Measurements from ENCODE around the gene ANK2. TPM values are rescaled to one million over a fixed set of nuclear protein-coding genes. Genes with fewer than 3 reads are reported as not detected.

The ANK2 gene
- total RNA-seq, 2 donors from 2014 or later, result 70.0 to 124 TPM

- H3K4me1 ChIP-seq (ENCODE audit: control insufficient read depth, insufficient read depth, low read length), result no peaks in the 10 kb centered on the region
- TF ChIP-seq, protein P1, sequence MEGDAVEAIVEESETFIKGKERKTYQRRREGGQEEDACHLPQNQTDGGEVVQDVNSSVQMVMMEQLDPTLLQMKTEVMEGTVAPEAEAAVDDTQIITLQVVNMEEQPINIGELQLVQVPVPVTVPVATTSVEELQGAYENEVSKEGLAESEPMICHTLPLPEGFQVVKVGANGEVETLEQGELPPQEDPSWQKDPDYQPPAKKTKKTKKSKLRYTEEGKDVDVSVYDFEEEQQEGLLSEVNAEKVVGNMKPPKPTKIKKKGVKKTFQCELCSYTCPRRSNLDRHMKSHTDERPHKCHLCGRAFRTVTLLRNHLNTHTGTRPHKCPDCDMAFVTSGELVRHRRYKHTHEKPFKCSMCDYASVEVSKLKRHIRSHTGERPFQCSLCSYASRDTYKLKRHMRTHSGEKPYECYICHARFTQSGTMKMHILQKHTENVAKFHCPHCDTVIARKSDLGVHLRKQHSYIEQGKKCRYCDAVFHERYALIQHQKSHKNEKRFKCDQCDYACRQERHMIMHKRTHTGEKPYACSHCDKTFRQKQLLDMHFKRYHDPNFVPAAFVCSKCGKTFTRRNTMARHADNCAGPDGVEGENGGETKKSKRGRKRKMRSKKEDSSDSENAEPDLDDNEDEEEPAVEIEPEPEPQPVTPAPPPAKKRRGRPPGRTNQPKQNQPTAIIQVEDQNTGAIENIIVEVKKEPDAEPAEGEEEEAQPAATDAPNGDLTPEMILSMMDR (conservative IDR thresholded peaks at IDR 0.05), result no peak
- no peak overlapping the region for H3K9ac ChIP-seq (ENCODE audit: extremely low read depth, low read length, poor library complexity, severe bottlenecking)
- Mint-ChIP-seq H3K36me3 (ENCODE audit: low read depth) (peaks cover 22% of the 10 kb centered on the region), H3K4me1 (no peaks in the 10 kb centered on the region), H3K27ac (no peak overlapping the region), H3K27me3 (ENCODE audit: insufficient read depth) (no peaks in the 10 kb centered on the region), H3K9me3 (no peaks in the 10 kb centered on the region), H3K4me3 (no peak overlapping the region)
- H3K27me3 ChIP-seq (ENCODE audit: control insufficient read depth, insufficient read depth, low read length, poor library complexity, severe bottlenecking), result no peaks in the 10 kb centered on the region
- no peaks in the 10 kb centered on the region for H3K9me3 ChIP-seq (ENCODE audit: control insufficient read depth, low read length)
- H3K27ac ChIP-seq (ENCODE audit: low read depth, low read length), result no peak overlapping the region
- H3K36me3 ChIP-seq (ENCODE audit: control insufficient read depth, insufficient read depth, low read length), result peaks cover 56% of the 10 kb centered on the region
- 86% methylated on average over 1 of the region's 1 CpG; no CpG with 5 or more reads in 1 of the 2 experiments for WGBS, 2 experiments (ENCODE audit: insufficient coverage in 1 of 2, insufficient read length in 1 of 2)
- DNase-seq, result no peak
- no peak overlapping the region for H3K4me3 ChIP-seq (ENCODE audit: low read length)
Measured at GRCh38 chr4:113303315-113303714, 253.9 kb downstream of the ANK2 start.

- no peak overlapping the region for H3K9ac ChIP-seq (ENCODE audit: extremely low read depth, low read length, poor library complexity, severe bottlenecking)
- H3K27me3 ChIP-seq (ENCODE audit: control insufficient read depth, insufficient read depth, low read length, poor library complexity, severe bottlenecking), result no peaks in the 10 kb centered on the region
- Mint-ChIP-seq H3K4me3 (no peak overlapping the region), H3K9me3 (no peaks in the 10 kb centered on the region), H3K27me3 (ENCODE audit: insufficient read depth) (no peaks in the 10 kb centered on the region), H3K4me1 (no peaks in the 10 kb centered on the region), H3K27ac (no peak overlapping the region), H3K36me3 (ENCODE audit: low read depth) (peaks cover 38% of the 10 kb centered on the region)
- H3K36me3 ChIP-seq (ENCODE audit: control insufficient read depth, insufficient read depth, low read length), result peaks cover 49% of the 10 kb centered on the region
- no peaks in the 10 kb centered on the region for H3K9me3 ChIP-seq (ENCODE audit: control insufficient read depth, low read length)
- H3K4me3 ChIP-seq (ENCODE audit: low read length), result no peak overlapping the region
- no peak overlapping the region for H3K27ac ChIP-seq (ENCODE audit: low read depth, low read length)
- WGBS, 2 experiments (ENCODE audit: insufficient coverage in 1 of 2, insufficient read length in 1 of 2), result 92 to 100% methylated on average over 1 to 2 of the region's 2 CpGs
- H3K4me1 ChIP-seq (ENCODE audit: control insufficient read depth, insufficient read depth, low read length), result no peaks in the 10 kb centered on the region
- TF ChIP-seq, protein P1 (conservative IDR thresholded peaks at IDR 0.05), result no peak
- no peak for DNase-seq
Measured at GRCh38 chr4:113311047-113311446, 261.6 kb downstream of the ANK2 start.

- Histone ChIP-seq H3K4me3 (ENCODE audit: low read length) (no peak overlapping the region), H3K27me3 (ENCODE audit: control insufficient read depth, insufficient read depth, low read length, poor library complexity, severe bottlenecking) (no peaks in the 10 kb centered on the region), H3K36me3 (ENCODE audit: control insufficient read depth, insufficient read depth, low read length) (peaks cover 48% of the 10 kb centered on the region), H3K9me3 (ENCODE audit: control insufficient read depth, low read length) (no peaks in the 10 kb centered on the region), H3K27ac (ENCODE audit: low read depth, low read length) (no peak overlapping the region), H3K9ac (ENCODE audit: extremely low read depth, low read length, poor library complexity, severe bottlenecking) (no peak overlapping the region), H3K4me1 (ENCODE audit: control insufficient read depth, insufficient read depth, low read length) (no peaks in the 10 kb centered on the region)
- H3K36me3 Mint-ChIP-seq (ENCODE audit: low read depth), result peaks cover 48% of the 10 kb centered on the region
- no peaks in the 10 kb centered on the region for H3K4me1 Mint-ChIP-seq
- H3K27ac Mint-ChIP-seq, result no peak overlapping the region
- 77 to 84% methylated on average over 3 of the region's 3 CpGs for WGBS, 2 experiments (ENCODE audit: insufficient coverage in 1 of 2, insufficient read length in 1 of 2)
- DNase-seq, result no peak
- H3K4me3 Mint-ChIP-seq, result no peak overlapping the region
- TF ChIP-seq, protein P1 (conservative IDR thresholded peaks at IDR 0.05), result no peak
- no peaks in the 10 kb centered on the region for H3K27me3 Mint-ChIP-seq (ENCODE audit: insufficient read depth)
- H3K9me3 Mint-ChIP-seq, result no peaks in the 10 kb centered on the region
Measured at GRCh38 chr4:113312529-113312928, 263.1 kb downstream of the ANK2 start.

Data from endodermal cell (in vitro differentiated cells).